IPS-11a (cell line): ENCODE results near the gene TPST1.
"Not testable (repeated sequence)": the region's sequence is repeated elsewhere in the genome, so short reads cannot be mapped to it uniquely, and the experiment has no call there.

Source experiments
- H3K4me3 ChIP-seq: one replicate; pipeline ENCODE4 v1.5.1; 2013; ENCODE audit warnings: low read depth, low read length, control low read depth

TPST1 gene

DNA sequence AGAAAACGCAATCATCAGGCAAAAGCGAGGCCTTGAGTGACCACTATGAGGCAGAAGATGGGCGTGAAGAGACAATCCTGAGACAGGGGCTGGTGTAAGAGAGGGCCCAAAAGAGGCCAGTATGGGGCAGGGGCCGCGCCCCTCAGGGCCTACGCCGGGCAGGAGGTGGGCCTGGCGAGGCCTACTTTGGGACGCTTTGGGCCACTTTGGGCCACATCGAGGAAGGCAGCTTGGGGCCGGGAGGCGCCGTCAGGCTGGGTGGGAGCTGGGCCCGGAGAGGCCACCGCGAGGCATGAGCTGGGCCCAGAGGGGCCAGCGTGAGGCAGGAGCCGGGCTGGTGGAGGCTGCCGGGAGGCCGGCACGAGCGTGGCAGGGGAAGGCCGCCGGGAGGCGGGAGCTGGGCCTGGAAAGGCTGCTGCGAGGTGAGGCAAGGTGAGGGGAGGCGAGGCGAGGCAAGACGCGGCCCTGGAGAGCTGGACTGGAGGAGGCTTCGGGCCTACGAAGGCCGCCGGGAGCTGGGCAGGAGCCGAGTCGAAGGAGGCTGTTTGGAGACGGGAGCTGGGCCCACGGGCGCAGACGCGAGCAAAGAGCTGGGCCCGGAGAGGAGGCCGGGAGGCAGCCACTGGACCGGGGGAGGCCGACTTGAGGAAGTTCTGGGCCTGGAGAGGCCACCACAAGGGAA lies 171.3 kb downstream of the TPST1 start:
- no peak overlapping the region for H3K4me3 ChIP-seq

DNA sequence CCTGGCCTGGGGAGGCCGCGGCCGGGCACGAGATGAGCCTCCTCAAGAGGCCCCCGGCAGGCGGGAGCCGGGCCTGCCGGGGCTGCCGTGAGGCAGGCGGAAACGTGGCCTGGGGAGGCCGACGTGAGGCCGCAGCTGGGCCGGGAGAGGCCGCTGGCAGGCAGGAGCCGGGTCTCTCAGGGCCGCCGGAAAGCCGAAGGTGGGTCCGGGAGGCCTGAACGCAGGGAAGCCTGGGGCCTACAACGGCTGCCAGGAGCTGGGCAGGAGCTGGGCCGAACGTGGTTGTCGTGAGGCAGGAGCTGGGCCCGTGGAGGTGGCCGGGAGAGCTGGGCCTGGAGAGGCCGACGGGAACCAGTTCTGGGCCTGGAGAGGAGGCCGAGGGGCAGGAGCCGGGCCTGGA lies 171.9 kb downstream of the TPST1 start:
- H3K4me3 ChIP-seq = no peak overlapping the region

DNA sequence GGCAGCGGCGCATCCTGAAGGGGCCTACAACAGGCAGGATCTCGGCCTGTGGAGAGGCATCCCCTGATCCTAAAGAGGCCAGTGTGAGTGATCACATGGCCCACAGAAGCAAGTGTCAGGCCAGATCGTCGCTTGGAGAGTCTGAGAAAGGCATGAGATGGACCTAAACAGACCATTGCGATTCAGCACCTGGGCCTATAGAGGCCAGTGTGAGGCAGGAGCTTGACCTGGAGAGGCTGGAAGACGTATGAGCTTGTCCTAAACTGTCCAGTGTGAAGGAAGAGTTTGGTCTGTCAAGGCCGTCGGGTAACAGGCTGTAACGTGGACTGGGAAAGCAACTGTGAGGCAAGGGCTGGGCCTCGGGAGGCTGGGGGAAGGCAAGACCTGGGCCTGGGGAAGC lies 172.6 kb downstream of the TPST1 start:
- no peak overlapping the region for H3K4me3 ChIP-seq

GRCh38 chr7:66379542-66380160 lies 174.5 kb downstream of the TPST1 start:
- no peak overlapping the region for H3K4me3 ChIP-seq

- H3K4me3 ChIP-seq = no peak overlapping the region
These were observed 175.2 kb downstream of the TPST1 start for GRCh38 chr7:66380272-66380888.

GRCh38 chr7:66382182-66382923 lies 177.2 kb downstream of the TPST1 start:
- H3K4me3 ChIP-seq = not testable (repeated sequence)

DNA sequence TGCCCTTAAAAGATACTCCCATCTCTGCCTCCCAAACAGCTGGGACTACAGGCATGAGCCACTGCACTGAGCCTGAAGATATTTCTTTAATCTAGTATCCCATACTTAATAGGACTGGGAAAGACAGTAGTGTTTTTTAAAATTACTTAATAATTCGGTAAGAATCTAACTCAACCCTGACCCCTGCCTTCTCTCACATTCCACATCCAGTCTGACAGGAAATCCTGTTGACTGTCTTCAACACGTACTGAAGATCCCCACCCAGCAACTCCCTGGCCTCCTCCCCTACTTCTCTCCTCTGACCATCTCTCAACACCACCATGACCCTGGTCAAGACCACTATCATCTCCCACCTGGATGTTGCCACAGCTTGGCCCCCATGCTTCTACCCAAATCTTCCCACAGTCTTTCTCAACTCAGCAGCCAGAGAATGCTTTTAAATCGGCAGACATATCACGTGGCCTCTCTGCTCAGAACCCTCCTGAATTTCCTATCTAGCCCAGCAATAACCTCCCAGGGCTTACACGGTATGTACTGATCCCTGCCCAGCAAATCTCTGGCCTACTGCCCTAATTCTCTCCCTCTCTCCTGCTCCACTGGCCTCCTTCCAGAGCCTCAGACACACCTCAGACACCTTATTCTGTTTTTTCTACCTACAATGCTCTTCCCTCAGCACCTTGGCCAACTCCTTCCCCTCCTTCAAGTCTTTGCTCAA lies 180.2 kb downstream of the TPST1 start:
- H3K4me3 ChIP-seq = not testable (repeated sequence)

GRCh38 chr7:66395128-66395571 lies 190.0 kb downstream of the TPST1 start:
- H3K4me3 ChIP-seq = not testable (repeated sequence)

GRCh38 chr7:66396052-66396451 lies 190.9 kb downstream of the TPST1 start:
- H3K4me3 ChIP-seq = not testable (repeated sequence)

GRCh38 chr7:66398841-66399240 lies 193.7 kb downstream of the TPST1 start:
- H3K4me3 ChIP-seq = not testable (repeated sequence)

DNA sequence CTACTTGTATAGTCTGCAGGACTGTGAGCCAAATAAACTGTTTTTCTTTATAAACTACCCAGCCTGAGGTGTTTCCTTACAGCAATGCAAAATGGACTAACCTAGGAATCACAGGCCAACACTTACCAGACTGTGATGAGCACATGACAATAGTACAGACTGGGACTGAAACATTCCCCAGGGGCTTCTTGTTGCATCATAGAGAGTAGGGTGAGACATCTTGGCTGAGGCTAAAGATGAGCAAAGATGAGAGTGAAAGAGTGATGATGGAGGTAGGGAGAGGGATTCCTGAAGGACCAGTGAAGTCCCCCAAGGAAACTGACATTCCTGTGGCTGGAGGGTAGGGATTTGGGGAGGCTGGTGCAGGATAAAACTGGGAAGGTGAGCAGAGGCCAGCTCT lies 194.4 kb downstream of the TPST1 start:
- no peak overlapping the region for H3K4me3 ChIP-seq

GRCh38 chr7:66400400-66400799 lies 195.3 kb downstream of the TPST1 start:
- H3K4me3 ChIP-seq = no peak overlapping the region

DNA sequence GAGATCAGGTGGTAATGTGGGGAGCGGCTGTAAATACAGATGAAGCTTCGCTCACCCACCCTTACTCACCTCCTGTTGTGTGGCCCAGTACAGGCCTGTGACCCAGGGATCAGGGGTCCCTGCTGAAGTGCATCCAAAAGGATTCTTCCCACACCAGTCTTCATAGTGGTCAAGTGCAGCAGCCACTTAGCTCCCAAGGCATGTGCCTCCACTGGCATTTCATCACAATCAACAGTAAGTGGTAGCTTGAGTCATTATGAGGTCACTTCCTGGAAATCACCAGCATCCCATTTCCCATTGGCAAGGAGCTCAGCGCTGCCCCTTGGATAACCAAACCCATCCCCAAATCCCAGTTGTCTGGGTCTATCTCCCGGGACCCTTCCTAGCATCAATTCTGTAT lies 196.0 kb downstream of the TPST1 start:
- not testable (repeated sequence) for H3K4me3 ChIP-seq

GRCh38 chr7:66401932-66402331 lies 196.8 kb downstream of the TPST1 start:
- not testable (repeated sequence) for H3K4me3 ChIP-seq

GRCh38 chr7:66403564-66403963 lies 198.4 kb downstream of the TPST1 start:
- H3K4me3 ChIP-seq = no peak overlapping the region

DNA sequence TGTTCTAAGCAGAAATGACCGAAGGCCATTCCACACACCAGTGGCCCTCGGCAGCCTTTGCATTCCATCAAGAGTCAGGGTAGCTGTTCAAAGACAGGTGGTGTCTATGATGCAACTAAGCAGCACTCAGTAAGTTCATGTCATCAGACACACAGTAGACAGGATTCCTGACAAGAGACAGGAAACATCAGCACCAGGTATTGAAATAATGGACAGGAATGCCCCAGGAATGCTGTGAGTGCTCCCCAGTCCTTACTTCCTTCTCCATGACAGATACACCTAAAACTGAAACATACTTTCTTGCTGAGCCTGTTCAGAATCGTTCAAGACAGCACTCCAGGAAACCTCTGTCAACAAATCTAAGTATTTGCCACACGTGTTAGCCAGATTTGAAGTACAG lies 204.4 kb downstream of the TPST1 start:
- no peak overlapping the region for H3K4me3 ChIP-seq
